Progenitor cell of endocrine pancreas (in vitro differentiated cells): ENCODE results near the gene OSBPL5. TPM values are rescaled to one million over a fixed set of nuclear protein-coding genes. Genes with fewer than 3 reads are reported as not detected.

Experiments
- DNase-seq: peaks from one replicate; pipeline ENCODE4 v3.0.0; 2021; ENCODE audit warnings: low spot score; ENCODE audit not compliant: unreplicated experiment
- H3K27ac Mint-ChIP-seq: 2 replicates; pipeline ENCODE4 v1.8.0; 2021; ENCODE audit warnings: mild to moderate bottlenecking, moderate library complexity, mixed read lengths
- H3K27me3 Mint-ChIP-seq: 2 replicates; pipeline ENCODE4 v1.8.0; 2021; ENCODE audit warnings: mixed read lengths
- H3K36me3 Mint-ChIP-seq: 2 replicates; pipeline ENCODE4 v1.8.0; 2022; ENCODE audit warnings: mixed read lengths; ENCODE audit not compliant: insufficient read depth
- H3K4me1 Mint-ChIP-seq: 2 replicates; pipeline ENCODE4 v1.8.0; 2021; ENCODE audit warnings: low read depth, mixed read lengths
- H3K4me3 Mint-ChIP-seq: 2 replicates; pipeline ENCODE4 v1.8.0; 2021; ENCODE audit warnings: low read depth, mild to moderate bottlenecking, moderate library complexity, mixed read lengths
- H3K9me3 Mint-ChIP-seq: 2 replicates; pipeline ENCODE4 v1.8.0; 2021; ENCODE audit warnings: low read depth, mixed read lengths
- CTCF ChIP-seq: fragments of 200-600 bp; sonication (generic); IDR thresholded peaks from one replicate; pipeline ENCODE4 v1.5.0; 2021; ENCODE audit warnings: antibody characterized with exemption, mild to moderate bottlenecking; ENCODE audit not compliant: unreplicated experiment
- total RNA-seq: library from RNA; stranded (reverse); gene quantifications from 2 replicates; pipeline ENCODE4 v1.2.1, GENCODE V29; 2021

Gene OSBPL5
- total RNA-seq, 1 donor from 2014 or later: 11.9 TPM

GRCh38 chr11:3133261-3134217, 31.6 kb downstream of the OSBPL5 start:
- Mint-ChIP-seq H3K27ac (no peak overlapping the region), H3K9me3 (no peaks in the 10 kb centered on the region), H3K4me3 (no peak overlapping the region), H3K36me3 (no peaks in the 10 kb centered on the region), H3K27me3 (peaks cover 28% of the 10 kb centered on the region), H3K4me1 (no peaks in the 10 kb centered on the region)
- DNase-seq: no peak
- no peak for TF ChIP-seq CTCF

- DNase-seq: no peak
- Mint-ChIP-seq H3K27ac (no peak overlapping the region), H3K4me3 (no peak overlapping the region), H3K9me3 (no peaks in the 10 kb centered on the region), H3K4me1 (no peaks in the 10 kb centered on the region), H3K27me3 (peaks cover 28% of the 10 kb centered on the region), H3K36me3 (no peaks in the 10 kb centered on the region)
- no peak for TF ChIP-seq CTCF
Measured at GRCh38 chr11:3132831-3133260, 32.3 kb downstream of the OSBPL5 start.

GRCh38 chr11:3132271-3132781, 32.8 kb downstream of the OSBPL5 start:
- Mint-ChIP-seq H3K27me3 (peaks cover 28% of the 10 kb centered on the region), H3K4me3 (no peak overlapping the region), H3K4me1 (no peaks in the 10 kb centered on the region), H3K36me3 (no peaks in the 10 kb centered on the region), H3K27ac (no peak overlapping the region), H3K9me3 (no peaks in the 10 kb centered on the region)
- TF ChIP-seq CTCF: no peak
- no peak for DNase-seq

- Mint-ChIP-seq H3K4me1 (no peaks in the 10 kb centered on the region), H3K27ac (no peak overlapping the region), H3K4me3 (no peak overlapping the region), H3K9me3 (no peaks in the 10 kb centered on the region), H3K36me3 (no peaks in the 10 kb centered on the region), H3K27me3 (peaks cover 22% of the 10 kb centered on the region)
- no peak for TF ChIP-seq CTCF
- no peak for DNase-seq
Measured at GRCh38 chr11:3131330-3131941, 33.7 kb downstream of the OSBPL5 start.

GRCh38 chr11:3130269-3131071, 34.6 kb downstream of the OSBPL5 start:
- Mint-ChIP-seq H3K4me3 (no peak overlapping the region), H3K27me3 (peaks cover 22% of the 10 kb centered on the region), H3K9me3 (no peaks in the 10 kb centered on the region), H3K4me1 (no peaks in the 10 kb centered on the region), H3K36me3 (no peaks in the 10 kb centered on the region), H3K27ac (no peak overlapping the region)
- no peak for DNase-seq
- TF ChIP-seq CTCF: no peak
